OCI-LY1 (cell line): ENCODE results near the gene KCNK17.

Experiments used
- CTCF ChIP-seq: fragments of 200-600 bp; sonication (generic), shearing (Covaris generic); IDR thresholded peaks from 2 replicates; pipeline ENCODE4 v1.5.1; 2017; ENCODE audit warnings: mild to moderate bottlenecking, antibody characterized with exemption, low read length, moderate library complexity, mixed read lengths
- EZH2 ChIP-seq: fragments of 200-600 bp; sonication (generic), shearing (Covaris generic); IDR thresholded peaks from 2 replicates; pipeline ENCODE4 v1.8.0; 2017; ENCODE audit warnings: borderline replicate concordance, mixed run types, mild to moderate bottlenecking, antibody characterized with exemption, low read length, moderate library complexity, mixed read lengths

GRCh38 chr6:39338397-39338796 is 24.2 kb upstream of the KCNK17 start:
- TF ChIP-seq CTCF (no peak), EZH2 (no peak)
